ENCODE data around the gene RIMBP2. TPM values are rescaled to one million over a fixed set of nuclear protein-coding genes. Genes with fewer than 3 reads are reported as not detected.

RIMBP2 gene
- total and polyA plus RNA-seq, 2 experiments from 2014 or later = not detected

GRCh38 chr12:130374083-130374482, 342.0 kb downstream of the RIMBP2 start:
- no peaks in the 10 kb centered on the region for H3K9me3 ChIP-seq (ENCODE audit: low read depth)
- no peak overlapping the region for H3K9ac ChIP-seq
- DNase-seq = no peak
- no peak overlapping the region for H3K27ac ChIP-seq
- no peak overlapping the region for H3K4me3 ChIP-seq
- H4K20me1 ChIP-seq (ENCODE audit: insufficient read depth) = no peaks in the 10 kb centered on the region
- H3K4me2 ChIP-seq (ENCODE audit: unreplicated experiment) = no peak overlapping the region
- no peaks in the 10 kb centered on the region for H3K4me1 ChIP-seq (ENCODE audit: insufficient read depth)
- no peaks in the 10 kb centered on the region for H3K9me2 ChIP-seq (ENCODE audit: insufficient read depth)
- in situ Hi-C loops (cut with MboI) = no loop called here
- no peaks in the 10 kb centered on the region for H3K79me2 ChIP-seq (ENCODE audit: insufficient read depth)
- H3K36me3 ChIP-seq (ENCODE audit: low read depth) = no peaks in the 10 kb centered on the region
- WGBS, 2 experiments (ENCODE audit: low coverage in 1 of 2, low lambda C conversion rate in 2 of 2, missing lambda C conversion rate in 2 of 2) = 50 to 54% methylated on average over 4 of the region's 4 CpGs
- H3F3A ChIP-seq (ENCODE audit: insufficient read depth) = no peaks in the 10 kb centered on the region
- no peaks in the 10 kb centered on the region for H3K27me3 ChIP-seq (replicated peaks; ENCODE audit: insufficient read depth)
- H2AFZ ChIP-seq = no peak overlapping the region
- TF ChIP-seq EZH2phosphoT487 (IDR thresholded peaks at IDR 0.05; ENCODE audit: insufficient read depth, low read depth) (no peak), EZH2 (IDR thresholded peaks at IDR 0.05; ENCODE audit: insufficient read depth, poor library complexity, severe bottlenecking) (no peak)

GRCh38 chr12:130372936-130373335, 343.2 kb downstream of the RIMBP2 start:
- DNase-seq = no peak
- Histone ChIP-seq H2AFZ (no peak overlapping the region), H3K9ac (no peak overlapping the region), H3K9me2 (ENCODE audit: insufficient read depth) (no peaks in the 10 kb centered on the region), H4K20me1 (ENCODE audit: insufficient read depth) (no peaks in the 10 kb centered on the region), H3K36me3 (ENCODE audit: low read depth) (no peaks in the 10 kb centered on the region), H3K27me3 (replicated peaks; ENCODE audit: insufficient read depth) (no peaks in the 10 kb centered on the region), H3F3A (ENCODE audit: insufficient read depth) (no peaks in the 10 kb centered on the region), H3K79me2 (ENCODE audit: insufficient read depth) (no peaks in the 10 kb centered on the region), H3K4me2 (ENCODE audit: unreplicated experiment) (no peak overlapping the region), H3K27ac (no peak overlapping the region), H3K9me3 (ENCODE audit: low read depth) (no peaks in the 10 kb centered on the region), H3K4me1 (ENCODE audit: insufficient read depth) (no peaks in the 10 kb centered on the region), H3K4me3 (no peak overlapping the region)
- WGBS, 2 experiments (ENCODE audit: low coverage in 1 of 2, low lambda C conversion rate in 2 of 2, missing lambda C conversion rate in 2 of 2) = 30 to 38% methylated on average over 4 of the region's 4 CpGs
- TF ChIP-seq EZH2 (IDR thresholded peaks at IDR 0.05; ENCODE audit: insufficient read depth, poor library complexity, severe bottlenecking) (no peak), EZH2phosphoT487 (IDR thresholded peaks at IDR 0.05; ENCODE audit: insufficient read depth, low read depth) (no peak)
- in situ Hi-C loops (cut with MboI) = no loop called here

GRCh38 chr12:130371296-130371695, 344.8 kb downstream of the RIMBP2 start:
- Histone ChIP-seq H4K20me1 (ENCODE audit: insufficient read depth) (no peaks in the 10 kb centered on the region), H3K9me2 (ENCODE audit: insufficient read depth) (no peaks in the 10 kb centered on the region), H3K79me2 (ENCODE audit: insufficient read depth) (no peaks in the 10 kb centered on the region), H3K9ac (no peak overlapping the region), H3K27me3 (replicated peaks; ENCODE audit: insufficient read depth) (no peaks in the 10 kb centered on the region), H3K4me1 (ENCODE audit: insufficient read depth) (no peaks in the 10 kb centered on the region), H3K4me3 (no peak overlapping the region), H3K36me3 (ENCODE audit: low read depth) (no peaks in the 10 kb centered on the region), H3K27ac (no peak overlapping the region), H3K9me3 (ENCODE audit: low read depth) (no peaks in the 10 kb centered on the region), H3K4me2 (ENCODE audit: unreplicated experiment) (no peak overlapping the region), H3F3A (ENCODE audit: insufficient read depth) (no peaks in the 10 kb centered on the region), H2AFZ (no peak overlapping the region)
- TF ChIP-seq EZH2 (IDR thresholded peaks at IDR 0.05; ENCODE audit: insufficient read depth, poor library complexity, severe bottlenecking) (no peak), EZH2phosphoT487 (IDR thresholded peaks at IDR 0.05; ENCODE audit: insufficient read depth, low read depth) (no peak)
- WGBS, 2 experiments (ENCODE audit: low coverage in 1 of 2, low lambda C conversion rate in 2 of 2, missing lambda C conversion rate in 2 of 2) = 5 to 15% methylated on average over 5 of the region's 5 CpGs
- in situ Hi-C loops (cut with MboI) = no loop called here
- no peak for DNase-seq

- H3K4me1 ChIP-seq (ENCODE audit: insufficient read depth) = no peaks in the 10 kb centered on the region
- no peaks in the 10 kb centered on the region for H3K27me3 ChIP-seq (replicated peaks; ENCODE audit: insufficient read depth)
- no peaks in the 10 kb centered on the region for H3K9me3 ChIP-seq (ENCODE audit: low read depth)
- no peaks in the 10 kb centered on the region for H3K36me3 ChIP-seq (ENCODE audit: low read depth)
- H3K4me3 ChIP-seq = no peak overlapping the region
- H3K9me2 ChIP-seq (ENCODE audit: insufficient read depth) = no peaks in the 10 kb centered on the region
- no peak overlapping the region for H3K9ac ChIP-seq
- no peak for DNase-seq
- no peak overlapping the region for H2AFZ ChIP-seq
- TF ChIP-seq EZH2 (IDR thresholded peaks at IDR 0.05; ENCODE audit: insufficient read depth, poor library complexity, severe bottlenecking) = no peak
- TF ChIP-seq EZH2phosphoT487 (IDR thresholded peaks at IDR 0.05; ENCODE audit: insufficient read depth, low read depth) = no peak
- H3K79me2 ChIP-seq (ENCODE audit: insufficient read depth) = no peaks in the 10 kb centered on the region
- H3F3A ChIP-seq (ENCODE audit: insufficient read depth) = no peaks in the 10 kb centered on the region
- no peak overlapping the region for H3K27ac ChIP-seq
- in situ Hi-C loops (cut with MboI) = no loop called here
- H3K4me2 ChIP-seq (ENCODE audit: unreplicated experiment) = no peak overlapping the region
- WGBS, 2 experiments (ENCODE audit: low coverage in 1 of 2, low lambda C conversion rate in 2 of 2, missing lambda C conversion rate in 2 of 2) = 7% methylated on average over 4 of the region's 4 CpGs
- H4K20me1 ChIP-seq (ENCODE audit: insufficient read depth) = no peaks in the 10 kb centered on the region
Observed at GRCh38 chr12:130369816-130370215, 346.3 kb downstream of the RIMBP2 start.

- no peak overlapping the region for H3K4me3 ChIP-seq
- H2AFZ ChIP-seq = no peak overlapping the region
- no peaks in the 10 kb centered on the region for H4K20me1 ChIP-seq (ENCODE audit: insufficient read depth)
- no peaks in the 10 kb centered on the region for H3K9me2 ChIP-seq (ENCODE audit: insufficient read depth)
- DNase-seq = no peak
- H3K79me2 ChIP-seq (ENCODE audit: insufficient read depth) = no peaks in the 10 kb centered on the region
- H3K4me2 ChIP-seq (ENCODE audit: unreplicated experiment) = no peak overlapping the region
- 60% methylated on average over 13 of the region's 13 CpGs for WGBS, 2 experiments (ENCODE audit: low coverage in 1 of 2, low lambda C conversion rate in 2 of 2, missing lambda C conversion rate in 2 of 2)
- no peak overlapping the region for H3K27ac ChIP-seq
- no peaks in the 10 kb centered on the region for H3K9me3 ChIP-seq (ENCODE audit: low read depth)
- in situ Hi-C loops (cut with MboI) = no loop called here
- TF ChIP-seq EZH2phosphoT487 (IDR thresholded peaks at IDR 0.05; ENCODE audit: insufficient read depth, low read depth) (no peak), EZH2 (IDR thresholded peaks at IDR 0.05; ENCODE audit: insufficient read depth, poor library complexity, severe bottlenecking) (no peak)
- H3K4me1 ChIP-seq (ENCODE audit: insufficient read depth) = no peaks in the 10 kb centered on the region
- H3K36me3 ChIP-seq (ENCODE audit: low read depth) = no peaks in the 10 kb centered on the region
- H3K27me3 ChIP-seq (replicated peaks; ENCODE audit: insufficient read depth) = no peaks in the 10 kb centered on the region
- H3K9ac ChIP-seq = no peak overlapping the region
- H3F3A ChIP-seq (ENCODE audit: insufficient read depth) = no peaks in the 10 kb centered on the region
Observed at GRCh38 chr12:130367523-130367922, 348.6 kb downstream of the RIMBP2 start.
